CD4-positive, CD25-positive, alpha-beta regulatory T cell (primary cell): ENCODE results near the gene ATXN1. TPM values are rescaled to one million over a fixed set of nuclear protein-coding genes. Genes with fewer than 3 reads are reported as not detected.
"Not testable (repeated sequence)": the region's sequence is repeated elsewhere in the genome, so short reads cannot be mapped to it uniquely, and the experiment has no call there.

Source experiments
- ATAC-seq, 2 donors: fragments of 150-1000 bp; cut with Tn5 transposase; one replicate each; pipeline ENCODE4 v1.10.0; 2021; ENCODE audit warnings: low read depth in 2 of 2, moderate number of reproducible peaks in 2 of 2, moderate library complexity in 1 of 2
- DNase-seq, 3 donors: peaks; one replicate each; pipeline versions ENCODE4 v3.0.0 to v3.0.0-alpha.2; 2012 to 2022; ENCODE audit warnings: mixed read lengths in 1 of 3
- H3K27ac ChIP-seq: one replicate; pipeline ENCODE4 v1.7.0; 2013; ENCODE audit warnings: mild to moderate bottlenecking, low read length; ENCODE audit not compliant: insufficient read depth, poor library complexity, severe bottlenecking
- H3K27me3 ChIP-seq: one replicate; pipeline ENCODE4 v1.7.0; 2013; ENCODE audit warnings: low read length; ENCODE audit not compliant: control insufficient read depth, insufficient read depth
- H3K36me3 ChIP-seq: one replicate; pipeline ENCODE4 v1.7.0; 2013; ENCODE audit warnings: mild to moderate bottlenecking, low read length, moderate library complexity; ENCODE audit not compliant: control insufficient read depth, insufficient read depth
- H3K4me1 ChIP-seq: 2 replicates; pipeline ENCODE4 v1.7.0; 2013; ENCODE audit warnings: mild to moderate bottlenecking, low read length; ENCODE audit not compliant: insufficient read depth, control insufficient read depth, poor library complexity, severe bottlenecking
- H3K4me3 ChIP-seq: one replicate; pipeline ENCODE4 v1.7.0; 2013; ENCODE audit warnings: low read depth, mild to moderate bottlenecking, low read length, moderate library complexity
- H3K9me3 ChIP-seq, 2 experiments: 1 replicate in 1 of 2; 2 replicates in 1 of 2; pipeline ENCODE4 v1.7.0; 2013; ENCODE audit warnings: low read length in 2 of 2, mild to moderate bottlenecking in 1 of 2, moderate library complexity in 1 of 2; ENCODE audit not compliant: control insufficient read depth in 2 of 2
- H3K27ac Mint-ChIP-seq, 3 donors: one replicate each; pipeline ENCODE4 v1.8.0; 2020 to 2022; ENCODE audit warnings: mild to moderate bottlenecking in 3 of 3, mixed read lengths in 3 of 3, moderate library complexity in 2 of 3
- H3K27me3 Mint-ChIP-seq: one replicate; pipeline ENCODE4 v1.8.0; 2022; ENCODE audit warnings: mild to moderate bottlenecking, mixed read lengths
- H3K36me3 Mint-ChIP-seq: one replicate; pipeline ENCODE4 v1.8.0; 2020; ENCODE audit warnings: mixed read lengths
- H3K4me1 Mint-ChIP-seq, 4 donors: one replicate each; pipeline ENCODE4 v1.8.0; 2020 to 2022; ENCODE audit warnings: mixed read lengths in 4 of 4, mild to moderate bottlenecking in 1 of 4
- H3K4me3 Mint-ChIP-seq, 4 donors: one replicate each; pipeline ENCODE4 v1.8.0; 2020 to 2022; ENCODE audit warnings: mild to moderate bottlenecking in 4 of 4, mixed read lengths in 4 of 4, moderate library complexity in 3 of 4
- H3K9me3 Mint-ChIP-seq, 7 donors: one replicate each; pipeline ENCODE4 v1.8.0; 2020 to 2022; ENCODE audit warnings: mixed read lengths in 7 of 7, mild to moderate bottlenecking in 3 of 7, moderate library complexity in 2 of 7
- polyA plus RNA-seq, 4 donors: library from polyadenylated mRNA; unstranded; fragments of 300-500 nt; fragmentation: Illumina TruSeq; gene quantifications; one replicate each; pipeline ENCODE4 v1.2.3, GENCODE V29; 2021
- total RNA-seq: library from RNA; stranded (reverse); gene quantifications from one replicate; pipeline ENCODE4 v1.2.3, GENCODE V29; 2022

The ATXN1 gene
- total and polyA plus RNA-seq, 5 donors from 2014 or later: 15.8 to 191 (median 19.2) TPM

DNA sequence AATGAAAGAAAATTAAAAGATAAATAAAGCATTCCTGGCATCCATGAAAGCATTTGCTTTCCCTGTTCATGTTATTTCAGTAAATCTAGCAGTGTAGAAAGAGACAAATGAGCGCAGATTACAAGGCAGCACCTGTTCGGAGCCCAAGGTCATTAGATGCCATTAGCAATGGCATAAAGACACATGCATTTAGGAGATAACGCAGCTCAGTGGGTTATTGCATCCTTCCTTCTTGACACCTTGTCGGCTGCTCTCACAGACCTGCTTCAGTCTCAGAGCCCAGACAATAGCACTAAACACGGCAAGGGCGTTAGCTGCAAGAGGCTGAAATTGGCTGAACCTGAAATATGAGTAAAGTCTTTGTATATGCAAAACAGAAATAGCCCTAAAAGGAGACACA, 140.3 kb downstream of the ATXN1 start:
- H3K27ac ChIP-seq: no peak overlapping the region
- no peaks in the 10 kb centered on the region for H3K36me3 ChIP-seq
- Mint-ChIP-seq H3K27me3 (no peaks in the 10 kb centered on the region), H3K4me3 (no peak overlapping the region), H3K36me3 (peaks cover 8% of the 10 kb centered on the region), H3K9me3 (peaks cover 0 to 1% (median 0%) of the 10 kb centered on the region in 7 donors), H3K4me1 (peaks cover 21 to 60% (median 44%) of the 10 kb centered on the region in 4 donors), H3K27ac (peak overlapping the region; percentile 3 to 56 (median 51))
- DNase-seq (no peak), ATAC-seq (no peak)
- H3K27me3 ChIP-seq: no peaks in the 10 kb centered on the region
- H3K9me3 ChIP-seq: no peaks in the 10 kb centered on the region
- no peak overlapping the region for H3K4me3 ChIP-seq
- peaks cover 26% of the 10 kb centered on the region for H3K4me1 ChIP-seq

DNA sequence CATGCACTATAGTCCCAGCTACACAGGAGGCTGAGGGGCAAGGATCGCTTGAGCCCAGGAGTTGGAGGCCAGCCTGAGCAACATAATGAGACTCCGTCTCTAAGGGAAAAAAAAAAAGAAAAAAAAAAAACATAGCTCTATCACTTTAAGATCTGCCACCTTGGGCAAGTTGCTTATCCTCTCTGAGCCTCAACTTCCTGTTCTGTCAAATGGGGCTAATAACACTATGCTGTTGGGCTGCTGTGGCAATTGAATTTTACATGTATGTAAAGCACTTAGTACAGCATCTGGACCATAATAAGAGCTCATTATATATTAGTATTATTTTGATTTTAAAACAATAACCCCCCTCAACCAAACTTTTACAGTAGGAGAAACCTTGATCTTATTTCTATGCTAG, 141.5 kb downstream of the ATXN1 start:
- Histone ChIP-seq H3K4me3 (peak overlapping the region; percentile 55), H3K27ac (peak overlapping the region; percentile 45), H3K9me3 (no peaks in the 10 kb centered on the region), H3K36me3 (no peaks in the 10 kb centered on the region), H3K4me1 (peaks cover 26% of the 10 kb centered on the region), H3K27me3 (no peaks in the 10 kb centered on the region)
- Mint-ChIP-seq H3K27ac (peak overlapping the region; percentile 34 to 90 (median 70)), H3K27me3 (no peaks in the 10 kb centered on the region), H3K4me1 (peaks cover 21 to 56% (median 42%) of the 10 kb centered on the region in 4 donors), H3K4me3 (peak overlapping the region in 3 of 4 donors; percentile 0 to 37 (median 18)), H3K36me3 (peaks cover 8% of the 10 kb centered on the region), H3K9me3 (peaks cover 0 to 1% (median 0%) of the 10 kb centered on the region in 7 donors)
- DNase-seq (peak in 2 of 3 donors; percentile 29 to 48), ATAC-seq (peak; percentile 50 to 74)

DNA sequence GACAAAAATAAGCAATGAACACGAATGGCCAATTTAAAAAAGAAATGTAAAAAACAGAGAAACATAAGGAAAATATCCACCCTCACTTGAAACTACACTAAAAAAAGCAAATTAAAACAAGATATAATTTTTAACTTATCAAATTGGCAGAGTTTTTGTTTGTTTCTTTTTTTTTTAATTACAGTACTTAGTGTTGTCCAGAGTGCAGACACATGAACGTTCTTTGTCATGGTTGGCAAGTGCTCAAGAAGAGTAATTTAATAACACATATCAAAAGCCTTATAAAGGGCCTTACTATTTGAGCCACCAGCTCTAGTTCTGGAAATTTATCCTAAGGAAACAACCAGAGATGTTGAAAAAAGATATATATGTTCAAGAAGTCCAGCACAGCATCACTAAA, 142.3 kb downstream of the ATXN1 start:
- Mint-ChIP-seq H3K27ac (peak overlapping the region in 2 of 3 donors; percentile 34 to 90), H3K4me3 (no peak overlapping the region), H3K4me1 (peaks cover 21 to 56% (median 41%) of the 10 kb centered on the region in 4 donors), H3K27me3 (no peaks in the 10 kb centered on the region), H3K36me3 (peaks cover 4% of the 10 kb centered on the region), H3K9me3 (peaks cover 0 to 1% (median 0%) of the 10 kb centered on the region in 7 donors)
- Histone ChIP-seq H3K9me3 (no peaks in the 10 kb centered on the region), H3K36me3 (no peaks in the 10 kb centered on the region), H3K4me3 (no peak overlapping the region), H3K4me1 (peaks cover 26% of the 10 kb centered on the region), H3K27me3 (no peaks in the 10 kb centered on the region), H3K27ac (no peak overlapping the region)
- ATAC-seq (no peak), DNase-seq (no peak)

DNA sequence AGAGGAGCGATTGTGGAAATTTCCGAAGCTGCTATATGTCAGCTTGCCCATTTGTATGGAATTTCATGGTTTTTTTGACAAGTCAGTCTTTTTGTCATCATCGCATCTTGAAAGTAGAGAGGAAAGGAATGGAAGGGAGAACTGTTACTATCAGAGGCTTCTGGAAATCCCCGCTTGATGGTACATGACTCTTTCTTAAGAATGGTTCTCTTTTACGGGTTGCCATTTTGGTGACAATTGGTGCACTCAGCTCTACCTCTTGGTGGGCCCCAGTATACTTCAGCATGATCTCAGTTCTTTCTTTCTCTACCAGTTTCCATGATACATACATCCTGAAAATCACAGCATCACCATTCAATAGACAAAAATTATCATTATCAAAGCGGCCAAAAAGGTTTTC, 146.0 kb downstream of the ATXN1 start:
- H3K4me3 ChIP-seq, H3K4me3 Mint-ChIP-seq, H3K27ac ChIP-seq, H3K27me3 Mint-ChIP-seq, H3K27ac Mint-ChIP-seq, ATAC-seq, DNase-seq, H3K9me3 ChIP-seq, H3K36me3 ChIP-seq, H3K27me3 ChIP-seq, H3K9me3 Mint-ChIP-seq, H3K36me3 Mint-ChIP-seq: not testable (repeated sequence)
- H3K4me1 Mint-ChIP-seq: peaks cover 13 to 21% (median 15%) of the 10 kb centered on the region in 4 donors
- peaks cover 12% of the 10 kb centered on the region for H3K4me1 ChIP-seq

DNA sequence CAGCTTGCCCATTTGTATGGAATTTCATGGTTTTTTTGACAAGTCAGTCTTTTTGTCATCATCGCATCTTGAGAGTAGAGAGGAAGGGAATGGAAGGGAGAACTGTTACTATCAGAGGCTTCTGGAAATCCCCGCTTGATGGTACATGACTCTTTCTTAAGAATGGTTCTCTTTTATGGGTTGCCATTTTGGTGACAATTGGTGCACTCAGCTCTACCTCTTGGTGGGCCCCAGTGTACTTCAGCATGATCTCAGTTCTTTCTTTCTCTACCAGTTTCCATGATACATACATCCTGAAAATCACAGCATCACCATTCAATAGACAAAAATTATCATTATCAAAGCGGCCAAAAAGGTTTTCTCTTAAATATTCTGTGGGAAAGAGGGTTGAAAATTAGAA, 147.1 kb downstream of the ATXN1 start:
- H3K27me3 Mint-ChIP-seq, ATAC-seq, H3K4me3 Mint-ChIP-seq, H3K4me3 ChIP-seq, H3K9me3 ChIP-seq, H3K4me1 ChIP-seq, H3K27ac Mint-ChIP-seq, H3K36me3 Mint-ChIP-seq, H3K36me3 ChIP-seq, H3K27ac ChIP-seq, H3K27me3 ChIP-seq, DNase-seq, H3K9me3 Mint-ChIP-seq: not testable (repeated sequence)
- H3K4me1 Mint-ChIP-seq: peaks cover 3 to 10% (median 8%) of the 10 kb centered on the region in 4 donors

DNA sequence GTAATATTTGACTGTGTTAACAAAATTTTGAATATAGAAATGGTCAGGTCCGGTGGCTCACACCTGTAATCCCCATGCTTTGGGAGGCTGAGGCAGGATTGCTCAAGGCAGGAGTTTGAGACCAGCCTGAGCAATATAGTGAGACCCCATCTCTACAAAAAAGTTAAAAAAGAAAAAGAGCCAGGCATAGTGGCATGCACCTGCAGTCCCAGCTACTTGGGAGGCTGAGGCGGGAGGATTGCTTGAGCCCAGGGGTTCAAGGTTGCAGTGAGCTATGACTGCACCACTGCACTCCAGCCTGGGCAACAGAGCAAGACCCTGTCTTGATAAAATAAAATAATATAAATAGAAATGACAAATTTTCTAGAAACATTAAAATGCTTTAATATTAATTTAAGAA, 147.8 kb downstream of the ATXN1 start:
- DNase-seq, H3K27ac Mint-ChIP-seq, H3K36me3 ChIP-seq, H3K27me3 ChIP-seq, H3K4me1 ChIP-seq, H3K9me3 Mint-ChIP-seq, H3K27ac ChIP-seq, H3K4me3 Mint-ChIP-seq, H3K27me3 Mint-ChIP-seq, H3K9me3 ChIP-seq, ATAC-seq, H3K4me3 ChIP-seq: not testable (repeated sequence)
- peaks cover 0 to 14% (median 7%) of the 10 kb centered on the region in 4 donors for H3K4me1 Mint-ChIP-seq
- H3K36me3 Mint-ChIP-seq: peaks cover 11% of the 10 kb centered on the region

DNA sequence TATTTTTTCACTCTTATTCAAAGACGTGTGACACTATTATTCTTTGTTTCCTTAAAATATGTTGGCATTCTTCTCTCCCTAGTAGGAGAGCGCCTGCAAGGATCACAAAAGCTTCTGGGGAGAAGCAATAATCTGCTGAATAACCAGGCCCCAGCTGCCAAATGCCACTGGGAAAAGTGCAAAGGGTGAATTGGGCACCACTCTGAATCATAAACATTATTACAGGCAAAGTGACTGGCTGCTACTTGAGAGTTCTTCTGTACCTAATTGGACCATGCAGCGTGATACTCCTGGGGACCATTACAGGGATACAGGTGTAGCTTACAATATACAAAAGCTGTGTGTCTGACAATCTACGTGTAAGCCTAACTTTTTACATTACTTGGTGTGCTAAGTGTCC, 152.8 kb downstream of the ATXN1 start:
- ATAC-seq: no peak
- H3K9me3 Mint-ChIP-seq: no peaks in the 10 kb centered on the region
- no peak overlapping the region for H3K4me3 Mint-ChIP-seq
- Histone ChIP-seq H3K27me3 (no peaks in the 10 kb centered on the region), H3K4me3 (no peak overlapping the region), H3K4me1 (peaks cover 3% of the 10 kb centered on the region), H3K27ac (no peak overlapping the region), H3K9me3 (no peaks in the 10 kb centered on the region), H3K36me3 (peaks cover 5% of the 10 kb centered on the region)
- H3K36me3 Mint-ChIP-seq: peaks cover 16% of the 10 kb centered on the region
- H3K4me1 Mint-ChIP-seq: peaks cover 5 to 20% (median 9%) of the 10 kb centered on the region in 4 donors
- H3K27me3 Mint-ChIP-seq: no peaks in the 10 kb centered on the region
- H3K27ac Mint-ChIP-seq: no peak overlapping the region
- DNase-seq: no peak

DNA sequence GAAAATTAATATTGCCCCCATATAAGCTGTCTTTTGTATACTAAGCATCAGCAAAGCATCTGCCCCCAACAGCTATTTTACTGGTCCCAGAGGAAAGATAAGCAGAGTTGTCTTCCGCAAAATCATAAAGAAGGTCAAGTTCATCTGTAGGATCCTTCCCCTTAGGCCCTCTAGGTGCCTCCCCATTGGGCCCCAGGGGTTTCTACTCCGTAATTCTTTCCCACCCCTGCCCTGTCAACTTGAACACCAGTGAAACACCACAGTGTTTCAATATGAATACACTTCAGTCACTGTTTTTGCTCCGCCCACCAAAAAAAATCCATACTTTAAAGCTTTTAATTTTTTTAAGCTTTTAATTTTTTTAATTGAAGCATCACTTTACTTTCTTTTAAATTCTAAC, 159.2 kb downstream of the ATXN1 start:
- H3K4me1 Mint-ChIP-seq: peaks cover 15 to 38% (median 27%) of the 10 kb centered on the region in 4 donors

More for the DNA sequence above, 159.2 kb downstream of the ATXN1 start:
- no peak for ATAC-seq
- peaks cover 0 to 2% (median 0%) of the 10 kb centered on the region in 7 donors for H3K9me3 Mint-ChIP-seq
- Histone ChIP-seq H3K36me3 (peaks cover 3% of the 10 kb centered on the region), H3K4me3 (no peak overlapping the region), H3K4me1 (peaks cover 3% of the 10 kb centered on the region), H3K9me3 (no peaks in the 10 kb centered on the region), H3K27ac (no peak overlapping the region), H3K27me3 (no peaks in the 10 kb centered on the region)
- no peaks in the 10 kb centered on the region for H3K27me3 Mint-ChIP-seq
- peak in 1 of 3 donors; percentile 46 for DNase-seq
- peak overlapping the region in 1 of 3 donors; percentile 0 for H3K27ac Mint-ChIP-seq
- no peak overlapping the region for H3K4me3 Mint-ChIP-seq
- peaks cover 20% of the 10 kb centered on the region for H3K36me3 Mint-ChIP-seq
